ENCODE measurements around the gene LARGE1.

Gene LARGE1

DNA sequence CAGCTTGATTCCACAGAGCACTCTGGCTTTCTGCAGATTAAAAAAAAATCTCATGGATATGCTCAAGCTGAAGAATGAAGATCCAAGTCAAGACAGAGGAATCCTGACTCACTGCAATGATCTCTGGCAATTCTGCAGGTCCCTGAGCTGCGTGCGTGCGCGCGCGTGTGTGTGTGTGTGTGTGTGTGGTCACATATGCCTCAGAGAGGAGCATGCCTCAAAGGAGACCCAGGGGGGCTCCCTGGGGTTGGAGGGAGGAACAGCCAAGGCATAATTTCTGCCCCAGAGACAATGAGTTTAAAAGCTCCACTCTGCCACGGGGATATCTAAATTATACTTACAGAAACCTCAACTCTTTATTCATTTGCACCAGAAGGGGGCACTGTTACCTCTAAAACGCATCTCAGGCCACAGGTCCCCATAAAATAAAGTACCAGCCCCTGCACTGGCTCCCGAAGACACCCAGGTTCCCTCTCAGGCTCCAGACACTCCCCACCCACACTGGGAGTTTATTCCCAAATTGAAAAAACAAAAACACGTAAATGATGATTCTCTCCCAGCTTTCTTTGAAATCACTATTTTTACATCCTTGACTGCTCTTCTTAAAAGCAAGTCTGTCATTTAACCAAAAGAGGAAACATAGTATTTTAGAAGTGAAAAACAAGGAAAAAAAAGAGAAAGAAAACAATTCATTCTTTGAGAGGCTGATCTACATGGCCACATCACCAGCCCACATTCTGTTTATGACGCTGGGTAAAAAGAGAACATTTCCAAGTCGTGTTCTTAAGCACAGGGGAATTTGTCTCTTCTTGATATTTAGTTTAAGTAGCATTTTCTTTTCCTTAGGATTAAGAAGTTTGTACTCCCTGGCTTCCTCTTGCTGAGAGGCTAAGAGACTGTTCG is 401.0 kb downstream of the LARGE1 start:
- DNase-seq, result peak; percentile 81

DNA sequence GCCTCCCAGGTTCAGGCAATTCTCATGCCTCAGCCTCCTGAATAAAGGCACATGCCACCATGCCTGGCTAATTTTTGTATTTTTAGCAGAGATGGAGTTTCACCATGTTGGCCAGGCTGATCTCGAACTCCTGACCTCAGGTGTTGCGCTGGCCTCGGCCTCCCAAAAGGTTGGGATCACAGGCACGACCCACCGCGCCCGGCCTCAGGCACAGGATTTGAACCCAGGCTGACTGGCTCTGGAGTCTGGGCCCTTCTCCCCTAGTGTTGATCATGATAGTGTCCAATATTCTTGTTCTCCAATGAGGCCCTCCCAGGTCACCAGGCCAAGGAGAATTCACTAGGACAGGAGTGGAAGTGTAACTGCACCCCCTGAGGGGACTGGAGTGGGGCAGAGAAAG is 401.9 kb downstream of the LARGE1 start:
- DNase-seq, result no peak

DNA sequence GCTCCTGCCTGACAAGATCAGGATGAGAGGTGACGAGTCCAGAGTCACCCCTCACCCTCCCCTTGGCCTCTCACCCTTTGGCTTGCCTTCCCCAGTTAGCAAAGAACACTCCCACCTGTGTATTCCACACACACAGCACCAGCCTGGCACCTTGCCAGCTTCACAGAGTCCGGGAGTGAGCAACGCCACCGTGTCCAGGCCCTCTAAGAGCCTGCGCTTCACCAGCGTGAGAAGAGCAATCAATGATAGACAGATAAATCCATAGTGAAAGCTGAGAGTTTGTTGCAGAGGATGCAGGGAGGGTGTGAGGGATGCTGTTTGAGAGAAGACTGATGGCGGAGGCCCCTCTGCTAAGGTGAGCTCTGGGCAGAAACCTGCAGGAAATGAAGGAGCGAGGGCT is 404.5 kb downstream of the LARGE1 start:
- no peak for DNase-seq

DNA sequence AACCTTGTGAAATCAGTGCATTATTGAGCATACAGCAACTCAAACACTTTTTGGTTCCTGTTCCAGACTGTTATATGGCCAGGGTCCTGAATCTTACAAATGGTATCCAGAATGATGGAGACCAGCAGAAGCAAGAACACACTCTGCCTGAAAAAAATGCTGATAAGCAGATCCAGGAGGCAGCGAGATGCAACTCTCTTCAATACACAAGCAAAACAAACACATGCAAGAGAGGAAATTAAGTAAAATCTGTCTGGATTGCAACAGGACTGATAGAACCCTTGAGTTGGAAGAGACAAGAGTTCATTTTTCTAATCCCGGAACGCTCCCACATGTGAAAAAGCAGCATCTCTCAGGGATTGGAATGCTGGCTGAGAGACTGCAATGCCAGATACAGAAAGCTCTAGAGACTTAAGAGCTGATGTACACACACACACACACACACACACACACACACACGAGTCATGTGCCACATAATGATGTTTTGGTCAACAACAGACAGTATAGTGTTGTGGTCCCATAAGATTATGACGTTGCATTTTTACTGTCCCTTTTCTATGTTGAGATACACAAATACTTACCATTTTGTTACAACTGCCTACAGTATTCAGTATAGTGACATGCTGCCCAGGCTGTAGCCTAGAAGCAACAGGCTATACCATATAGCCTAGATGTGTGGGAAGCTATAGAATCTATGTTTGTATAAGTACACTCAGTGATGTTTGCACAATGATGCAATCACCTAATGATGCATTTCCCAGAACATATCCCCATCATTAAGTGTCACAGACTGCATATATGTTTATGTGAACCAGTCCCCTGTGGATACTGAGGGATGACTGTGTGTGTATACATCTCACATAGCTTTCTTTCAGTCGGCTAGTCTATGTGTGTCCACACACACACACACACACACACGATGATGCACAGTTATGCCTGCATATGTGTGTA is 406.6 kb downstream of the LARGE1 start:
- peak; percentile 83 for DNase-seq

DNA sequence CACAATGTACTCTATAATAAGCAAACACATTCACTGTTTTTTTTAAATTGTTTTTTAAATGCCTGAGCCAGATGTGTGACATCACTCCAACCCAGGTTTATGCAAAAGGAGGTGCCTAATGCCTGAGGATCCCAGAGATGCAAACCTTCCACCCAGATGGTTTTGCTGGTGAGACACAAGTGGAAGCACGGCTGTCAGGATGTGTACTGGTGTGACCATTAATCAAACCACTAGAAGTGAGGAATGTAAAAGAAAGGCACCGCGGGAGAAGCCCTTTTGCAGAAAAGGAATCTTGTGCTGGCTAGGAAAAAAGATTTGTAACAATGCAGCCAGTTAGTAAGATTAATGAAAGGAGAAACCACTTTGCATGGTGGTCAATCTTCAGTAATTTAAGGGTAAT is 407.4 kb downstream of the LARGE1 start:
- no peak for DNase-seq

DNA sequence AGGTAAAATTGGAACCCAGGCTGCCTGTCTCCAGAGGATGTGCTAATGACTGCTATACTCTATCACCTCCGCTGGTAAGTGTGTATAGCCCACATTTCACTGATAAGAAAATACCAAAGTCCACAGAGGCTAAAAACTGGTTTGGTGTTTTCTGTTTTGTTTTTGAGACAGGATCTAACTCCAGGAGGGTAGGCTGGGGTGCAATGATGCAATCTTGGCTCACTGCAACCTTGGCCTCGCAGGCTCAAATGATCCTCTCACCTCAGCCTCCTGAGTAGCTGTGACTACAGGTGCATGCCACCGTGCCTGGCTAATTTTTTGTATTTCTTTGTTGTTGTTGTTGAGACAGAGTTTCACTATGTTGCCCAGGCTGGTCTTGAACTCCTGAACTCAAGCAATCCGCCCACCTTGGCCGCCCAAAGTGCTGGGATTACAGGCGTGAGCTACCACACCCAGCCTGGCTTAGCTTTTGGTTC is 409.8 kb downstream of the LARGE1 start:
- DNase-seq, result no peak

DNA sequence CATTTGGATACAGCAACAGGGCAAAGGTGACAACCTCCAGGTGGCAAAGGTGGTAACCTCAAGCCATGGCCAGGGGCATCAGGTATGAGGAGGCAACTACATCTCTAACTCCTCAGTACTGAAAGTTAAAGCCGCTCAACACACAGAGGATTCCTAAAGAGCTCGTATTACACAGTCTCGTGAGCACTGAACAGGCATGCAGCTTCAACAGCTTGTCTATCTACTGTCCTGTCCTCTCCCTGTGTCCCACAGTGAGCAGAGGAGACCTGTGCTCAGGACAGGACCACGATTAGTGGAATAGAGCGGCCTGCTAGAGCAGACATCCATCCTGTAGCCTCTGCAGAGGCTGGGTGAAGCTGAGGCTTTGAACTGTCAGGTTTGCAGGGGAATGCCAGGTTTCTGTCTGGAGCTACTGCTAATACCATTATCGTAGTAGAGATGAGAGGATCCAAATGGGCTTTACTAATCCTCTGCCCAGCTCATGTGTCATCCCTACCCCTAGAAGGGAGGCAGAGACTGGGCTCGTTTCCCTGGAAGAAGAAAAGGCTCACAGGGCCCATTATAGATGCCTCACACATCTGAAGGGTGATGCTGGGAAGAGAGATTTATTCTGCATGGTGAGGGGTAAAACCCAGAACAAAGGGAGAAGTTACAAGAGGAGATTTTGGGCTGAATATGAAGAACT is 415.2 kb downstream of the LARGE1 start:
- no peak for DNase-seq

DNA sequence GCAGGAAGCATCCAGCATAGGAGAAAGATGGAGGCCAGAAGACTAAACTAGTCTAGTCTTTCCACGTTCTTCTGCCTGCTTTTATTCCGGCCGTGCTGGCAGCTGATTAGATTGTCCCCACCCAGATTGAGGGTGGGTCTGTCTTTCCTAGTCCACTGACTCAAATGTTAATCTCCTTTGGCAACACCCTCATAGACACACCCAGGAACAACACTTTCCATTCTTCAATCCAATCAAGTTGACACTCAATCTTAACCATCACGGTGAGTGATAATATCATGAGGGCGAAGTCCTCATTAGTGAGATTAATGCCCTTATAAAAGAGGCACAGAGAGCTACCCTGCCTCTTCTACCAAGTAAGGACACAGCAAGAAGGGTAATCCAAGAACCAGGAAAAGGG is 424.2 kb downstream of the LARGE1 start:
- no peak for DNase-seq

DNA sequence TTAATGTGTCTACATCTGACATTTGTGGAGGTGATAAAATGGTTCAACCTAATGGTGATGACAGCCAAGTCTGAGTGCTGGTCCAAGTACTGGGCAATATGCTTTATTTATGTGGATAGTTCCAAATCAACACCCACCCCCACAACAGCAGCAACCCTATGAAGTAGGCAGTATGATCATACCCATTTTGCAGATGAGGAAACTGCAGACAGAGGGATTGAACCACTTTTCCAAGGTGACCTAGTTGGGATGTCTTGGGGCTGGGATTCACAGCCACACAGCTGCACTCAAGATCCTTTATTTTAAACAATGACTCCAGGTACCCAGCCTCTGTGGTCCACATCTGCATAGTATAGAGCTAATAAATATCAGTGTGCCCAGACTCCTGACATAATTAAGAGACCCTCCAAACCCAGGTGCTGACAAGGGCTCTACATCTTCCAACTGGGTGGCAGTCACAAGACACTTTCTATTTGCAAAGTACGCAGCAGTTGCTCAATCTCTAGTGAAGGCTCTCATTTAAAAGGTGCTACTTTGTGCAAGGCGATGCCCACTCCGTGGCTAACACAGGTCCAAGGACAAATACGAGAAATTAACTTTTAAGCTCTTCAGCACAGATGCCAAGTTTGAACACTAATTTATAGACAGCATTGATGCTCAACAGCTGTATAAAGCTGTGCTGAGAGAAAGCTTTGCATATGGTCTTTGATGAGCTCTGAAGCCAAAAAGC is 426.6 kb downstream of the LARGE1 start:
- DNase-seq, result no peak

DNA sequence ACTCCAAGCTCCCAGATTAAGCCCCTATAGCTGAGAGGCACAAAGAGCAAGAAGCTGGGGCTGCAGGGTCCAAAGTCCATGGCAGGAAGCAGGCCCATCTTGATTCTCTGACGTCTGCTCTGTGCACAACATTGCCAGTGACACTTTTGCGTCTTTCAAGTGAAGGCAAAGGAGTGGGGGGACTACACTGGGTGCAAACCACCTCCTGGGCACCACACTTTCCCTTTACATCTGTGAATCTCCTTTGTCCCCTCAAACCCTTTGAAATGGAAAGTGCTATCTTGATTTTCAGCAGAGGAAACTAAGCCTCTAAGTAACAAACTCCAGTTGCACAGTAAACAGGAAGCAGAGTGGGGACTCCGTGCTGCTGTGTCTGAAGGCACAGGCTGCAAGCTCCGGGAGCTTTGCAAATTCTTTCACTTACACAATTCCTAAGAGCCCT is 428.0 kb downstream of the LARGE1 start:
- DNase-seq, result no peak

DNA sequence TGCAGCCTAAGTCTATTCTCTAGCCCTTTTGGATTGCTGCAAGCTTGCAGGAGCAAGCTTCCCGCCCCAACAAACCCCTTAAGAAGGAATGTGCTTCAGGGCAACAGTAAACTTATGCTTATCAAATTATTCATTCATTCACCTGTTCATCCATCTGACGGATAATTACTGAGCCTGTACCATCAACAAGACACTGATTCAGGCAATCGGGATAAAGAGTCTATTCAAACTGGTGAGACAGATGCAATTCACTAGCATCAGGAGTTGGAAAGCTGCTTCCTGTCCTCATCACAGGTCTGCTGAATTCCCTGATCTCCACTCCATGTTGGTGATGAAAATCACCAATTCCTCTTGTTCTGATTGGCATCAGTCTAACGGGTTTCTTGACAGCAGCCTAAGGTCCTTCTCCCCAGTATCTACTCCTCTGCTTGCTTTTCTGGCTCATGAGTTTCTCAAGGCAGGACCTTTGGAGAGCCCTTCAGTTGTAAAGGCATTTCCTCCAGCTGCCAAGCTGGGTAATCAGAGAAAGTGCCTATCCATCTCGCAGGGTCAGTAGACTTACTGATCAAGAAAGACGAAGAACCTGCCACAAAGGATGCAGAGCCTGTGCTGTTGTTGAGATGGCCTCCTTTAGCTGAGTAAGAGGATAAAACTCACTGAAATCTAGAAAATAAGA is 433.1 kb downstream of the LARGE1 start:
- no peak for DNase-seq

DNA sequence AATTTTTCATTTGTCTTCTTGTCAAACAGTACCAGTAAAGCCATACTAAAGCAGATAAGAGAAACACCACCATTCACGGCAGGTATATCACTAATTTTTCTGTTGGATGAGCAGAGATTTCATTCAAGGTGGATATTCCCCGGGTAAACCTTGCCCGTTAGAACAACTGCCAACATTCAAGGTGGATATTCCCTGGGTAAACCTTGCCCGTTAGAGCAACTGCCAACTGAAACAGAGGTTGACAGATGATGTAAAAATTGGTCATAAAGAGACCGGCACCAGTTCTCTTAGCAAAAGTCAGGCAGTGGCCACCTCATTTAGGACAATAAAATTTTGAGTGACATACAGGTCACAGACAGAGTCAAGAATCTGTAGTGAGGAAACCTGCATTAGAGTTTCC is 438.7 kb downstream of the LARGE1 start:
- no peak for DNase-seq

DNA sequence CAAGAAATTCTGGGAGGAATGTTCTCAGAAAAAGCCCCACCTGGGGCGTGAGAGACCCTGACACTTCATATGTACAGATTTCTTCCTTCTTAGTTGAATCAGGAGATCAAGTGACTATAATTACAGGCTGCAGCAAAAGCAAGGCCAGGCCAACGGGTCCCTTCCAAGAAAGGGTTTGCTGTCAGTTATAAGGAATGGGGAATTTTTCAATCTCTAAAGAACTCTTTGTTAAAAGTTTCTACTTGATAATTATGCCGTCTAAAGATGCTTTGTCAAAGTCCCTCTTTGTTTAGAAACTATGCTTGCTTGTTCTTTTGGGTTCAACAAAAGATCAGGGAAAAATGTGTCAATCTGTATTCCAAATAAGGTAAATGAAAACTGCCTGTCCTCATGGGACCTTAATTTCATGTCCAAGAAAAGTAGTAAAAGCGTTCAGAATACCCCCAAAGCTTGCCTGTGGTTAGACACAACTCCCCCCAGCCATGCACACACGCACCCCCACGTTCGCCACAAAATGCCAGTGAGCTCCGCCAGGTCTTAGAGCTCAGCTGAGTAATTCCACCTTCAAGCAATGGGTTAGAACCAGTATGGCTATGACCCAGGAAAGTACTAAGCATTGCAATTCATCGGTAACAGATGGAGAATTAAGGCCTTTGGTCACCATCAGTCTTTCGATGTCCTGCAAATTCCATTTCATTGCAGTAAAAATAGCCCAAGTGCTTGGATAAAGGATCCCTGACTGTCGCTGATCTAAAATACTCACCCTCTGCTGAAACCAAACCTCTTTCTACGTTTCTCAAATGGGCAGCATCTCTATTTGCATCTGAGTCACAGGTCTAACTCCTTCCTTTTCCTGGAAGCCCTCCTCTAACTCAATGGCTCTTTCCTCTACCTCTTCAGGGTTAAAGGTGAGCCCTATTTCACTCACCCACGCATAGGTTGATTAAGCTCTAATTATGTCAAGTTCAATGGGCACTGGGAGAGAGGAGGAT is 442.9 kb downstream of the LARGE1 start:
- DNase-seq, result no peak

DNA sequence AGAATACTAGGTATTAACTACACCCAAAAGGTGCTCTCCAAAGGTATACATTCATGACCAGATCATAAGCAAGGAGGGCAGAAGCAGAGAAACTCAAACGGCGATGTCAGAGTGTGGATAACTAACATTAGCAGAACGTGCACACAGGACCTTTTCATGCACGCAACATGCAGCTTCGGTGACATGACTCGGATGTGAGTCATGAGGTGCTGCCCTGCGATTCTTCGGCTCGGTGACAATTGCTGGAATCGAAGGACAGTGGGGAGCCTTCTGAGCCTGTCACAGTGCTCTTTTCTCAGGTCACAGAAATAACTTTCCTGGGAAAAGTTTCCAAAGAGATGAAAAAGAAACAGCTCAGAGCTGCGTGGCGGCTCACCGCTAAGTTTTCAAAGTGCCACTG is 443.6 kb downstream of the LARGE1 start:
- peak; percentile 84 for DNase-seq

DNA sequence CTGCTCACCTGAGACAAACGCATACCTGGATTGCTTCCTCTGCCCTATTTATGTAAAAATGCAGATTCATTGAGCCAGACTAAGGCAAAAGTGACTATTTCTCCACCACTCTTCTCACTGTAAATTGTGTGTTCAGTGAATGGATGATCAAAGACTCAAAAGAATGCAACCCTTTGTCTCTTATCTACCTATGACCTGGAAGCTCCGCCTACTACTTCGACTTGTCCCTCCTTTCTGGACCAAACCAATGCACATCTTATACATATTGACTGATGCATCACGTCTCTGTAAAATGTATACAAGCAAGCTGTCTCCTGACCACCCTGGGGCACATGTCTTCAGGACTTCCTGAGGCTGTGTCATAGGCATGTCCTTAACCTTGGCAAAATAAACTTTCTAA is 444.1 kb downstream of the LARGE1 start:
- DNase-seq, result peak; percentile 29

DNA sequence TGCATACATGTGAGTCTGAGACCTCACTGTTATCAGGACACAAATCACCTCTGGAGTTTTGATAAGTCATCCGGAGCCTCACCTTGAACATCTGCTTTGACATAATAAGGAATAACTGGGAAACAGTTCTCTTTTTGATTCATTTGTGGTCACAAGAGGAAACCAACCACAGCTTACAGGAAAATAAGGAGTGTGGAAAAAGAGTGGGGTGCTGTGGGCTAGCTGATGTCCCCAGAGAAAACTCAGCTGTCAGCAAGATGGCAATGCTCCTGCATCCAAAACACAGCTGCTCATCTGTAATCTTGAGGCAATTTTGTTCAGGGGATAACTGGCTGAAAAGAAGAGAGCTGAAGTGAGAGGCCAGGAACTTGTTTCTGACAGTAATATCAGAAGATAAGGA is 445.7 kb downstream of the LARGE1 start:
- no peak for DNase-seq

DNA sequence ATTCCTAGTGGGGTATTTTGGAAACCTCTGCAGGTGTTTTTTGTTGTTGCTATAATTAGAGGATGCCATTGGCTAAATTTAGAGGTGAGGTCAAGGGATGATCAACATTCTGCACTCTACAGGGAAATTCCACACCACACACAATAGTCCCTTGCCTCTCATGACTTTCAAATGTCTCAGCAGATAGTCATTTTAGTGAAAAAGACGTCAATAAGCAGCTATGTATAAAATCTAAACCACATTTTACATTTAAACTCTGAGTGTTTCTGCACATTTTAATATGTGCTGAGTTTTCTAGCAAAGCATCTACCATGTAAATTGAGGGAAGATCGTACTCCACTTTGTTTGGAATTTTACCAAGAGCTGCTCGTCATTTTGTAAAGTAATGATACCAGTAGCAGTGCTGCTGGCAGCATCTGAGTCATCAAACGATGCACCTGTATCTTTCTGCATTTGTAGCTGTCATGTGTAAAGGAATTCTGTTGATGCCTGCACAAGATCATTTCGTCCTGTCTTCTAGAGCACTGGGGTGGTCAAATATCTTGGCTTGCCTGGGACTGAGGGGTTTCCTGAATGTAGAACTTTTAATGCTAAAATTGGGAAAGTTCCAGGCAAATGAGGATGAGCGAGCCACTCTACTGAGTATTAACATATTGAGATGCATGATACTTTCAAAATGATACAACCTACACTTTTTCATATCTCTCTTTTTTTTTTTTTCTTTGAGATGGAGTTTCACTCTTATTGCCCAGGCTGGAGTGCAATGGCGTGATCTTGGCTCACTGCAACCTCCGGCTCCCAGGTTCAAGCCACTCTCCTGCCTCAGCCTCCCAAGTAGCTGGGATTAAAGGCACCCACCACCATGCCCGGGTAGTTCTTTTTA is 447.6 kb downstream of the LARGE1 start:
- peak; percentile 66 for DNase-seq

DNA sequence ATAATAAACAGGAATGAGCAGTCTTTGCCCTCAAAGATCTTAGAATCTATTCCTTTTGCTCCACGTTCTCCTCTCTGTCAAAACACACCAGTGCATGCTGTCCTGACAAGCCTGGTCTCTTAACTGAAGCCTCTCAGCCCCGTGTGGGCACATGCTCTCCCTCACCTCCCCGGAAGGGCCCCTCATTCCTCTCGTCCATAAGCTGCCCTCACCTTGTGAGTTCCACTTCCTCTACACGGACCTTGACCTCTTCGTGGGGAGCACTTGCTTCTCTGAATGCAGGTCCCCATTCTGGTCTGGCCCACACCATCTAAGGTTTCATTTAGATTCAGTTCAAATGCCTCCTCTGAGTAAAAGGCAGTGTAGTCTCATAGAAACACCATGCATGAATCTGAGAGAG is 449.8 kb downstream of the LARGE1 start:
- no peak for DNase-seq

DNA sequence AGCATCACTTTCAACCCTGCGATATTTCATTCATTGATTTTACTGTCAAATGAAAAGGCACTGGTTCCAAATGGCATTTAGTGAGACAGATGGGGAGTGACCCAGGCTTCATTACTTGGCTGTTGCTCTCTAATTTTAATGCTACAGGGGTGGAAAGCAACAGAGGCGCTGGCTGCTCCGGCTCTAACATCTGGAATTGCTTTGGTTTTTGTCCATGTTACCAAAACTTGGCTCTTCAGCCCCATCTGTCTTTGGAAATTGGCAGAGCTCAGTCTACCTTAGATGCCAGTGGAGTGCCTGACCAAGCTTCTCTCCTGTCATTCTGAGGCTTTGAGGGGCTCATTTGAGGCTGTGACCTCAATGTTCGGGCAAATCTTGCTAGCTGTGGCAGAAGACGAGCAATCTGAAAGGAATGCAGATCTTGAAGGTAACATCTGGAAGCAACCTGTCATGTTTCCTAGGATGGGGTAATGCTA is 452.6 kb downstream of the LARGE1 start:
- DNase-seq, result peak; percentile 6

Measured in fibroblast of skin of back (primary cell).